Fibroblast of skin of abdomen (primary cell): ENCODE data around the gene GLI2.

Experiments
- DNase-seq: peaks from one replicate; pipeline ENCODE4 v3.0.0-alpha.2; 2013

GLI2 gene

DNA sequence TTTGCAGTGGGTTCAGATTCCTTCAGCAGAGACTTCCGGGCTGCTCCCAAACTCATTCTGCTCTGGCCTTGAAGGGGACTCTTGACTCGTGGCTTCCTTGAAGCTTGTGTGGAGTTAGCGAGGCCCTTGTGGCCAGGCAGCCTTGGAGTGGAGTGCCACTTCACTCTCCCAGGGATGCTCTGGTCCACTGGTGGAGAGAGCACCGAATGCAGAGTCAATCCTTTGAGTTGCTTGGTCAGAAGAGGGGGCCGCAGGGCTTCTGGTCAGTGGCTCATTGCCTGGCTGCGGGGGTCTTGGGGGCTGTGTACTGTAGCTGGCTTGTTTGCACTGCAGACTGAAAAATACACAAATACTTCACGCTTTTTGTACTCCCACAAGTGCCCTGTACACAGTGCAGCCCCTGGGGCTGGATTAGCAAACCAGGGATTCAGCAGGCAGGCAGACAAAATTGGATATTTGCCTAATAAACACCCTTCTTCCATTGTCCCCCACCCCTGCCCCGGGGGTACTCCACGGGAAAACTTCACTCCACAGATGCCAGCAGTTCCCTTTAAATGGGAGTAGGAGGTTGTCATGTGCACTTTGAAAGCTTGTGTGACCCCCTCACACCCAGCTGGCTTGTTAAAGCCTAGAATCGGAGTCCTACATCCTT lies 3.2 kb downstream of the GLI2 start:
- no peak for DNase-seq

GRCh38 chr2:120739438-120740090 lies 3.9 kb downstream of the GLI2 start:
- no peak for DNase-seq

DNA sequence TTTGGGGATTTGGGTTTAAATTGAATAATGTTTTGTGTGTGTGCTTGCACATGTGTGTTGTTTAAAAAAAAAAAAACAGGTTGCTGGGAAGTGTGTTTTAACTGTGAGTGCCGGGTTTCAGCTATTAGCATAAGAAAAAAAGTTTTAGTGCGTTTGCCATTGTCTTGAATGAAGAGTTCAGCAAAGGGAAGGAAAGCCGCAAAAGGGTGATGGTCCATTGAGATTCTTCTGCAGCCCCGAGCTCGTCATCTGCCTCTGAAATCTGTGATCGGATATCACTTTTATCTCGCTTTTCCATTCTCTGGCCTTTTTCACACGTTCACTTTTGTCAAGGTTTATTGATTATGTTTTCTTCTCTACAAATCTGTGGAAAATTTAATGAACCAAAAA lies 4.7 kb downstream of the GLI2 start:
- DNase-seq, result no peak

DNA sequence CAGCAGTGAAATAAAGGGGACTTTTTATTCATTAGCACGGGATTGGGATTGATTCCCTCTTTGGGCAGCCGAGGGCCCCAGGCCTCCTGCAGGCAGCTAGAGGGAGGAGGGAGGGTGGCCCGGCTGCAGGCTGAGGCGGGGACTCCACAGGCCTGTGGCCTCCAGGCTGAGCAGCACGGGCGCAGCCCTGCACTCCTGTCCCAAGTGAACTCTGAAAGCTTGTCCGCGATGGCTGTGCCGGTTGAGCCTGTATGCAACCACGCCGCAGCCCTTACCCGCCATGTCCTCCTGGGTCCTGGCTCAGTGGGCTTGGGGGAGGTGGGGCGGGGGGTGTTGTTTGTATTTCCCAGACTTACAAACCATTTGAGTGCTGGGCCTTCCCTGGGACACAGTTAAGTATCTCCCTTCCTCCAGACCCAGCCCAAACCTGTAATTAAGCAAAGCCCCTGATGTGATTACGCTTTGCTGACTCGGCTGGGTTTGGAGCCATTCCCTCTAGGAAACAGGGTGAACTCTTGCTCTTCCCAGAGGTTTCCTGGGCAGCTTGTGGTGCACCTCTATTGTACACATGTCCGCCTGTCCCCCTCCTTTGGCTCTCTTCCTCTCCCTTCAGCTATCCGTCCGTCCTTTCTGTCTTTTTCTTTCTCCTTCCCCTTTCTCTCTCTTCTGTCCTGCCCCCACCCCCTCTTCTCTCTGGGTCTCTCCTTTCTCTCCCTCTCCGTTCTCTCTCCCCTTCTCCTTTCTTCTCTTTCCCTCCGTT lies 5.3 kb downstream of the GLI2 start:
- DNase-seq, result no peak

- DNase-seq, result no peak
Measured at GRCh38 chr2:120741571-120742561, 6.2 kb downstream of the GLI2 start.

DNA sequence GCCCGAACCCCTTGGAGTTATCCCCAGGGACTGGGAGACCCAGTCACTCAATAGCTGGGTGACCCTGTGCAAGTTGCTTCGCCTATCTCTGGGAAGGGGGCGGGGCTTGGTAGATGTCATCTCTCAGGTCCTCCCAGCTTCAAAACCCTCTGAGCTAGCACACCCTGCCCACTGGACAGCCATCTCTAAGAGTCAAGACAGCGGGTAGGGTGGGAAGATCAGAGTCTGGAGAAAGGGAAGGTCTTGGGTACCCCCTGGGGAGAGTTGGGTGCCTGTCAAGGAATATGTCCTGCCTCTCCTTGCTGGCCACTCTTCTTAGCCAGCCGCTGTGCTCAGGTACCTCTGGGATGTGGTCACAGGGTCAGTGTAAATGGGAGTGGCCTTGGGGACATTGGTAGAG lies 8.0 kb downstream of the GLI2 start:
- DNase-seq, result no peak

DNA sequence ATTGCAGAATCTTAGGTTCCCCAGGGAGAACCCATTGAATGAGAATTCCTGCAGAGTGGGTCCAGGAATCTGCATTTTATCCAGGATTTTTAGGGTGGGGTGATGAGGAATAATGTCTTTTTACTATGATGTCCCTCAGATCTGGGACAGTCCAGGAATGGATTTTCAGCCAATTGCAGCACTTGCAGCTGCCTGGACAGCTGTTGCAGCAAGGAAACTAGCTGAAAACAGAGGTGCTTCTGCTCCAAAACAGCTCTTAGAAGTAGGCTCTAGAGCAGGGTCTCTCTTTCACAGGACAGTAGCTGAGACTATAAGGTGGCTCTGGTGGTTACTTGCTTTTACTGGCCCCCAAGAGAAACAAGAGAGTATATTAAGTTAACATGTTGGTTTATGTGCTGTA lies 9.1 kb downstream of the GLI2 start:
- no peak for DNase-seq

DNA sequence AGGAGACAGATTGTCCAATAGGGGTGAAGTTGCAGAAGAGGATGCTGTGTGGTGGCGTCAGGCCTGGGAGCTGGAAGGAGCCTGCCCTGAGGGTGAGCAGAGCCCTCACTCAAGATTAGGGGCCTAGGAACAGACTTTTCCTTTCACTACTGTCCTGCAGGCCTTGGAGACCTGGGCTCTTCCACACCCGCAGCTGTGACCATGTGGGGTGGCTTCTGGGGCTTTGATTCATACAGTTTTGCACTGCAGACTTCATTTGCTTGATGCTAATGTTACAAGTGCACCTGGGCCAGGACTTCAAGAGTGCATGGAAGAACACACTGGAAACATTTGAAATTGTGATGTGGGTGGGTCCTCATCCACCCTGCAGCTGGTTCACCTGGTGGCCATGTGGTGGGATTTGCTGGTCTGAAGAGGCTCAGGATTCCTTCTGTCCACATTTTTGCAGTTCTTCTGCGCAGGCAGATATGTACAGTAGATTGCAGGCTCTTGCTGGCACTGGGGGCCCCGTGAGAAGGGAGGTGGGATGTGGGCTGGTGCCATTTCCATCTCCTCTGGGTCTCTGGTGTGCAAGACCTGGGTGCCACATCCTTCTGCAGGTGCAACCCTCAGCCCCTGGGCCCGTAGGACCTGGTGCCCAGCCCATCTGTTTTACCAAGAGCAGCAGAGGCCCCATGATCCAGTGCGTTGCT lies 9.9 kb downstream of the GLI2 start:
- no peak for DNase-seq

DNA sequence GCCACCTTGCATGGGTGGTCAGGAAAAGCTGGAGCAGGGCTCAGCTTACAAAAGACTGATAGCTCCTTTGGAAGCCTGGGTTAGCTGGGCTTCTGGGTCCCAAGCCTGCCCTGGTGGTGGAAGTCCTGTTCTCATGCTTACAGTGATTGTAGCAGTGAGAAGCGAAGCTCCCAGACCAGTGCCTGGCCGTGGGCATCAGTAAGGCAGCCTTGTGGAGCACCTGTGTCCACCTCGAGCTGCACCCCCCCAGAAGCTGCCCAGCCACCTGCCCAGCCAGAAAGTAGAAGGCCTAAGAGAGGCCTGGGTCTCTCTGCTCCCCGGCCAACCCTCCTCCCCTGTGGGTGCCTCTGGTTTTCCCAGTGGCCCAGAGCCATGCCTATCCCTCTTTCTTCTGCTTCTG lies 10.5 kb downstream of the GLI2 start:
- no peak for DNase-seq

DNA sequence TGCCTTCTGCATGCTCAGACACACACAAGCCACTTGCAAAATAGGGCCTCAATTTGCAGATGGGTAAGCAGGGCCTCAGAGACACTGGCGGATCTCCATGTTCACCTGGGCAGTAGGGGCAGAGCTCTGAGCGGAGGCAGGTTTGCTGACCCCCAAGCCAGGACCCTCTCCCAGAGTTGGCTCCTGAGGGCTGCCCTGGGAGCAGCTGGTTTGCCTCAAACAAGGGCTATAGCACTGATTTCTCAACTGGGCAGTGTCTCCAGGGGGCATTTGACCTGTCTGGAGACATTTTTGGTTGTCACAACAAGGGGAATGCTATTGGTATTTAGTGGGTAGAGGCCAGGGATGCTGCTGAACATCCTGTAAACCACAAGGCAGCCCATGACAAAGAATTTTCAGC lies 11.6 kb downstream of the GLI2 start:
- DNase-seq, result no peak

- DNase-seq, result no peak
Measured at GRCh38 chr2:120747706-120748105, 12.0 kb downstream of the GLI2 start.

DNA sequence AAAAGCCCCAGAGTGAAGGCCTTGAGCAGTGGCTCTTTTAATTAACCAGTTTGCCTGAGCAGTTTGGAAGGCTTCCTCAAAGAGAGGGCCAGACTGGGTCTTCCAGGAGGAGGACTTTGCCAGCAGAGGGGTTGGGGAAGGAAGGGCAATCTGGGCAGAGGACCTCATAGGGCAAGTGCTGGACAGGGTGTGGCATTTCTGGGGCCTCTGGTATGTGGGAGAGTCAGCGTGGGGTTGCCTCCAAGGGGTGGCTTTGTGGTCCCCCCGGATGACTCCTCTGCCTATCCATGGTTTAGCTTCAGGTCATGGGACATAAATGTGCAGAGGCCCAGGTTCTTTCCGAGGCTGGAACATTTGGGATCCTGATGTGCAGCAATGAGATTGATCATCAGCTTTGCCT lies 12.6 kb downstream of the GLI2 start:
- DNase-seq, result no peak

- DNase-seq, result no peak
Measured at GRCh38 chr2:120748741-120749140, 13.1 kb downstream of the GLI2 start.

DNA sequence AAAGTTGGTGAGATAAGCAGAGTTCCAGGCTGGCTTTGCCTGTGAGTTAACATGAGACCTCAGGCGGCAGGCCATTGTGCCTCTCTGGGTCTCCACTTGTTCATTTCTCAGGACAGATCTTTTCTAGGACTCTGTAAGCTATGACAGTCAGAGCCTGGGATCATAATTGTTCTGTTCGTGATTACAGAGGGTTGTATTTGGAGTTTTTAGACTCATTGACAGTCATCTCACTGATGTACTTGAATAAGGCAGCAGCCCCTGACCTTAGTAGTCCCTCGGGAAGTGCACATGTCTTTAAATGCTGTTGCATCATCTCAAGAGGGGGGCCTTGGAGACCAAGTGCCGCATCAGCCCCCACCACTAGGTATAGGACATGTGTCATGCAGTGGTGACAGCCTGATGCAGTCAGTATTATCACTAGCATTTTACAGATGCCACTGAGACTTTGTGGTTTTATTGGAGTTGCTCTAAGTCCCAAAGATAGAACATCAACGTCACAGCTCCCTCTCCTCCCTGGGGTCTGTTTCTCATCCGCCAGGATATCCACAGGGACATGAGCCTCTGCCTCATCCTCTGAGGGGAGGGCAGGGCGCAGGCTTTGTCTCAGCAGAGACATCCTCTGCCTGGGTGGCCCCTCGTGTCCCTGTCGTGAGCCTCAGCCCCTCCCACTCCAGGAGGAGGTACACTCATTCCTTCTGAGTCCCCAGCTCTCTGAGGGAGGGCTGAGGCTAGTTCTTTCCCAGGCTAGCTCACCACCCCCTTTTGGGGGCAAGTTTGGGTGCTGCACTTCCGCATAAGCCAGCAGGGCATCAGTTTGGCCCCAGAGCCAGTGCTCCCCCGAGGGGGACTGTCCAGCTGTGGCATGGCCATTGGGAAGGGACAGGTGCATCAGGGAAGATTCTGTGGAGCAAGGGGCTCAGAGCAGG lies 14.1 kb downstream of the GLI2 start:
- DNase-seq, result peak; percentile 77

GRCh38 chr2:120750488-120751210 lies 15.0 kb downstream of the GLI2 start:
- DNase-seq, result no peak

DNA sequence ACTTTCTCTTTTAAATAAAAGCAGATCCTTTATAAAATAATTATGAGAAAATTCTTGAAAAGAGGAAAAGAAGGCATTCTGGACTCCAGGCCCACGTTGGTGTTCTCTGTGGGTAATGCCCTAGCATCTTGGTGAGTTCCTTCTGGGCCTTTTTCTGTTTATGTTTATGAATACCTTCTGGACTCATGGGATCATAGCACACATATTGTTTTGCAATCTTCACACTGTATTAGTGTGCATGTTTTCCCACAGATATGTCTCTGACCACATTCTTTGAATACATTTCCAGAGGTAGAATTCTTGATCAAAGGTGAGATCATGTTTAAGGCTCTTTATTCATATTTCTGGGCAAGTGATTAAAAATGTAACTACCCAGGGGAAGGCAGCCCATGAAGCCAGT lies 15.9 kb downstream of the GLI2 start:
- DNase-seq, result no peak

GRCh38 chr2:120754067-120754960 lies 18.6 kb downstream of the GLI2 start:
- DNase-seq, result peak; percentile 51

DNA sequence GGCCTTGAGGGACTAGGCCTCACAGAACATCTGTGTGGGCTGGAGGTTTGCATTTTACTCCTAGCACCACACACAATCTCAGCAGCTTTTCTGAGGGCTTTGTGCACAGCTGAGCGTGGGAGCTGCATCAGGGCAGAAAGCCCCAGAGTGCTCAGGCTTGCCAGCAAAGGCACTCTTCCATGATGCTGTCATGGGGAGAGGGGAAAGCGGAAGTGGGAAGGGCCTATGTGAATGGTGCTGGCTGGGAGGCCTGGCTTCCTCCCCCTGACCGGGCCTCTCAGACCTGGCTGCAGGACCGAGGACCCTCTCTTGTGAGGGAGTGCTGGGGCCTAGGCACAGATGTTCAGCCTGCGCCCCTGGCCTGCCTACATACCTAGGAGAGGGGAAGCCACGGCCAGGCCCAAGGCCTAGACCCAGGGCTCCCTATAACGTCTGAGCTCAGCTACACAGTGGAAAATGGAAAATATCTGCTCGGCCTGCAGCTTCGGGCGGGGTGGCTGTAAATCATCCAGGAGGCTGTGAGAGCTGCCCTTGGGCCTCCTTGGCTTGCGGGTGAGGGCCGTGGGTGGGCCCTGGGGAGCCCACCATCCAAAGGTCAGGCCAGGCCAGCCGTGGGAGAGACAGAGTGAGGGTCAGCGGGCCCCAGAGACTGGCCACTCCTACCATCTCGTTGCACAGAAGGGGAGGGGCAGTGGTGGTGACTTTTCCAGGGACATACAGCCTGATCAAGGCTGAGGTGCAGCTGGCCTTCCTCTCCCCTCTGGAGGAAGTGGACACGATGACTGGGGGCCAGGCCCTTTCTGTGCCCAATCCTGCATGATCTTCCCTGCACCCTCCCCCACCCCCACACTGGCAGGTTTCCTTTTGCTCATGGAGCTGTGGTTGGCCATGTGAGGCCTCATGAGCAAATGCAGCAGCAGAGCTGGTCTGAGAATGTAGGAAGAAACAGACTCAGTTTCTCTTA lies 22.8 kb downstream of the GLI2 start:
- peak; percentile 83 for DNase-seq
